Measurements from ENCODE around the gene TMEM239.

- TF ChIP-seq CTCF (IDR thresholded peaks at IDR 0.05 in 4 of 5, conservative IDR thresholded peaks at IDR 0.05 in 1 of 5) (no peak), POLR2A (IDR thresholded peaks at IDR 0.05) (no peak)
Measured at GRCh38 chr20:2859330-2860121, 43.4 kb downstream of the TMEM239 start.
